ENCODE data around the gene MLLT10.
"Not testable (repeated sequence)": the region's sequence is repeated elsewhere in the genome, so short reads cannot be mapped to it uniquely, and the experiment has no call there.

The MLLT10 gene

DNA sequence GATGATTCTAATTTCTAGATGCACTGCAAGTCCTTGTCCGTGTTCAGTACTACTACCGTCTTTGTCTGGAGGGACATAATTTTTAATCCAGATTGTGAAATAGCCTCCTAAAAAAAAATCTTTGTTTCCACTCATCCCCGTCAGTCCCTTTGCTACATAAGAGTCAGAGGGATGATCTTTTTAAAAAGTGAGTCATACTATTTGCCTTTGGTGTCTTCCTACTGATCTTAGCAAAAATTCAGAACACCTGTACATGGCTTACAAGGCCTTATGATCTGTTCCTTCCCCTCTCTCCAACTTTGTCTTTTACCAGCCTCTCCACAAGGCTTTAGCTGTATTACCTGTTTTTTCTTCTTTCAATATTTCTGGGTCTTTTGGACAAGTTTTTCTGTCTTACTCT lies 173.5 kb downstream of the MLLT10 start:
- DNase-seq = no peak

DNA sequence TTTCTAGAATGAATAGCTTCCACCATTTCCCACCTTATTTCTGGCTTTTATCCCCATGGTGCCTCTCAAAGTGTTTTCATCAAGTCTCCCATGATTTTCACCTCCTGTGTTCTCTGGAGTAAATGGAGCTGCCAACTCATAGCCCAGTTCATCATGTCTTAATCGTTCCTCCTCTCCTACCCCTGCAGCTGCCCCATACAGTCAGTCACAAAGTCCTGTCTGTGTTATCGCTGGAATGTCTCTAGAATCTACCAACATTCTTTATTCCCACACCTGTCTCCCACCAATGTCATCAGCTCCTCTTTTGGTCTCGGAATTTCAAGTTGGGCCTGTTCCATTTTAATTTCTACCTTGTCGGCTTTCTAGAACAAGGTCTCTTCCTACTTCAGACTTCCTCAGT lies 178.9 kb downstream of the MLLT10 start:
- DNase-seq = no peak

DNA sequence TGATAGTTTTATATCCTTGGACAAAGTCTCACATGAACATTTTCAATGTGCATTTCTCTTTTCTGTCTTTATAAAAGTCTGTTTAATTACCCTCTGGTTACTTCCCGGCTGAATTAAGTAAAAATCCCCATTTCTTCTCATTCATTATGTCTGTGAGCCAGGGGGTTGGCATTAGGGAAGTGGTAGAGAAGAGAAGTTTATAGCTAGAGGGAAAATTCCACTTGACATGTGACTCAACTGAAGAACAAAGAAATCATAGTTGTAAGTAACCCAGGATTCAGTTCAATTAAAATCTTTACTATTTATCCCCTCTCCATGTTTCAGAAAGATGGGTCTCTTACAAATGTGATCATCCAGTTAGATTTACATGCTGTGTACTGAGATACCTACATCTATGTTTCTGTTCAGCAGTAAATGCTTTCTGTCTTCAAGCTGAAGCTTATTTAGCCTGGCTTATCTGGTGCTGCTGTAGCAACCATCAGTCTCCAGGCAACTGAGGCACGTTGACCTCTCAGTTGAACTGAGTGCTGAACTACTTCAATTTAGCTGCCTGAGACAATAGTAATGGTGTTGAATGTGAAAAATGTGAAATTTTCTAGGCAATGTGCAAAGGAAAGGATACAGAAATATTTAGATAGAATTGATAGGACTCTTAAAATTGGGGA lies 181.6 kb downstream of the MLLT10 start:
- no peak for DNase-seq

DNA sequence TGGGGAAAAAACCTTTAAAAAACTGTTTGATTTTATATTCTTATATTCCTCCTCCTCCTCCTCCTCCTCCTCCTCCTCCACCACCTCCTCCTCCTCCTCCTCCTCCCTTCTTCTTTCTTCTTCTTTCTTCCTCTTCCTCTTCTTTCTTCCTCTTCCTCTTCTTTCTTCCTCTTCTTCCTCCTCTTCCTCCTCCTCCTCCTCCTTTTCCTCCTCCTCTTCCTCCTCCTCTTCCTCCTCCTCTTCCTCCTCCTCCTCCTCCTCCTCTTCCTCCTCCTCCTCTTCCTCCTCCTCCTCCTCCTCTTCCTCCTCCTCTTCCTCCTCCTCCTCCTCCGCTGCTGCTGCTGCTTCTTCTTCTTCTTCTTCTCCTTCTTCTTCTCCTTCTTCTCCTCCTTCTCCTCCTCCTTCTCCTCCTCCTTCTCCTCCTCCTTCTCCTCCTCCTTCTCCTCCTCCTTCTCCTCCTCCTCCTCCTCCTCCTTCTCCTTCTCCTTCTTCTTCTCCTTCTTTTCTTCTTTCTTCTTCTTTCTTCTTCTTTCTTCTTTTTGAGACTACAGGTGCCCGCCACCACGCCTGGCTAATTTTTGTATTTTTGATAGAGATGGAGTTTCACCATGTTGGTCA lies 183.5 kb downstream of the MLLT10 start:
- DNase-seq = not testable (repeated sequence)

DNA sequence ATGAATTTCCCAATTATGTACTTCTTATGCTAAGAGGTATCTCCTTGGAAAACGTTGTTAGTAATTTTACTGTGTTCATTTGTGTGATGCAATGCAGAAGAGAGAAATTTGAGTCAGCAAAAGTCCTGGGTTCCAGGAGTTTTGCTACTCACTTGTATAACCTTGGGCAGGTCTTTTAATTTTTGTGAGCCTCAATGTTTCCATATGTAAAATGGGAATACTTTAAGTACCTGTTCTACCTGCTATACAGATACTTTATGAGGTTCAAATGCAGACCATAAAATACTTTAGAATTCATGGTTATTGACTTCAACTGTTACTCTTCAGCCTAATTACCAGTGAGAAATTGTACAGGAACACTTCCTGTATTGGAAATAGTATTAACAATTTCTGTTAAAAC lies 185.5 kb downstream of the MLLT10 start:
- no peak for DNase-seq

DNA sequence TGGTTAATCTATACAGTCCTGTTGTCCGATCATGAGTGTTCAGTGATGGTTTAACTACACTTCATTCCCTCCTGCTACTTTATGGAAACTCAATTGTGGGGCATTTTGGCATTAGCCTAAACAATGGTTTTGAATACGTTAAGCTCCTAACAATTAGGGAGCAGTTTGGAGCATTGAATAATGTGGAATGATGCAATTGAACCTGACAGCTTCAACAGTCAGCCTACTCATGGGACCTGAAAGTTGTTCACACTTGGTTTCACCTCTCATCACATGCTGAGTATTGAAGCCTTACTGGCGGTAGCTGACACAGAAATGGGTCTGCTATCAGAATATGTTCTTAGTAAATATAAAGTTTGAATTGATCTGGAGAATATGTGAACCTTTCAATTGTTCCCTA lies 186.1 kb downstream of the MLLT10 start:
- DNase-seq = no peak

DNA sequence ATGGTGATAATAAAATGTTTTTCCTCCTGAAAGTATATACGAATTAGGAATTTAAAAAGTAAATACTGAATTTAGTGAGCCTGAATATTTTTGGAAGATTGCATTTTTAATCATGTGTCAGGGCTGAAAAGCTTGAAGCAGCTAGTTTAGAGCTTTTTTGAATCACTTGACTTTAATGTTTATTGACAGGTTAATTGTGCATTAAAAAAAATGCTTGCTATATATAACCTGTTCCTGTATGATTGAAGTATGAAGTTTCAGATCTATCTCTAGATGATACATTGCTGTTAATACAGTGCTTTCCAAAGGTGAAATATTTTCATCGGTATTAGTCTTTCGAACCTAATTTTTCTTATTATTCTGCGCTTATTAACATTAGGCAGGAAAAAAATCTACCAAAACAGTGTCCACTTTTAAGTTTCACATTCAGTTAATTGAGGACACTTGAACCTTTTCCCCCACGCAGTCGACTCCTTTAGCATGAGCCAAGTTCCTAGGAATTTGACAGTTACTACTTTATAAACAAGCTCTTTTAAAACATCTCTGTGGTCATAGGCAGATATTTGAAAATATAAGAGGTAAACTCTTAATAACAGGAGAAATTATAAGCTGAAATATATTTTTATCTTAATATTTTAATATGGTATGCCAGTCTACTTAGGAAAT lies 187.1 kb downstream of the MLLT10 start:
- DNase-seq = no peak

DNA sequence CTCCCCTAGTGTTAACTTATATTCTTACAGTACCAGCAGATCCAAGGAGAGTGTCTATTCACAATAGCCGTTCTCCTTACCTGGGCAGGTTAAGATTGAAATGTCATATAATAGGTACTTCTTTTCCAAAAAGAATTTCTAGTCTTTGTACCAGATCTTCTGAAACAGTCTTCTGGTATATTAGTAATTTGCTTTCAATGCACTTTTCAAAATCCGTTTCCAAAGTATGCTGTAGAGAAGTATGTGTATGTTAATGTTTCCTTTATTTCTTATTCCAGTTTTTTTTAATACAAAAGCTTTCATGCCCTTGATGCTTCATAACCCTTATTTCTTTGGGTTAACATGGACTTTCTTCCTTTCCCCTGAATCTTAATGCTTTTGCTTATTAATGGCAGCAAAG lies 188.2 kb downstream of the MLLT10 start:
- DNase-seq = no peak

DNA sequence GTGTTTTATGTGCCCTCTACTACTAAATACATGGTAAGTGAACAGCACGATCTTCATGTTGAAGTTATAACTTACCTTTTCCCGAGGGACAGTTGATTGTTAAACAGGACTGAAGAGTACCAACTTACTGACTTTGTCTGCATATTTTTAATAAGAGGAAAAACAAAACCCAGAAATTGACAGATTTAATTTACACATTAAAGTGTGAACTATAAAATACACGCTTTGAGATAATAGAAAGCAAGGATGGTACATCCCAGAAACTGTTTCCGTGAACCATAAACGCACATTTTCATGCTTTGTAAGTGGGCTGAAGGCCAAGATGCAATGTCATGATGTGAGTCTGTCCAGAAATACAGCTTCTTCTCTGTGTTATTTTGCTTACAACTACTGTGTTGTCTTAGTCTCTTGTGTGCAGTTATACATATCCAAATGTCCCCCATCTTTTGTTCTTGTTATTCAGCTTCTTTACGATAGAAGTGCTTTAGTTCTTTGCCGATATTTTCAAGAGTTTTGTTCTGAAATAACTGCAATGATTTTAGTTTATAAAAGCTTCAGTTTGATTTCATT lies 190.1 kb downstream of the MLLT10 start:
- DNase-seq = no peak

DNA sequence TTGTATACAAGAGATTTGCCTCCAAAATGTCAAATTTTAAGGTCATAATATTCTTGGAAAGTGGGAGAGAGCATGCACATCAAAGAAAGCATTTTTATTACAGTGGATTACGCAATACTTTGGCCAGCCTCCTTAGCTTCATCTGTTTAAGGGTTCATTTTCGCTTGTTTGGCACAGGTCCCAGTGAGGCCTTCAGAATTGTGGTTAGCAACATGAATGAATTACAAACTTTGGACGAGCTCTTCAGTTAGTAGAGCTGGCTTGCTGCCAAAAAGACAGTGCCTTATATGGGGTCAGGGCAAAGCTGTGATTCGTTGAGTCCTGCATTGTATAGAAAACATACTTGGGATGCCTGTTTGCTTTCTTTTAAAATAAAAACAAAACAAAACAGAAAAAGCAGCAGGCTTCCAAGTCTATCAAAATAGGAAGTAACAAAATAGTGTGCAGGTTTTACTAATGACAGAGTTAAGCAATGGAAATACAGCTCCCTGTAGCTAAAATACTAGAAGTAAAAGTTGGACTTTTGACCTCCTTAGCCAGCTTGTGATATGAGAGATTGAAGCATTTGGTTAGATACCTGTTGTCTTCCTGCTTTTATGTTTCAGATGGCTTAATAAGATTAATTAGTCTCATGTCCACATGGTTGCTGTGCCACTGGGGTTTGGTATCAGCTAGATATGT lies 190.8 kb downstream of the MLLT10 start:
- DNase-seq = peak; percentile 95

DNA sequence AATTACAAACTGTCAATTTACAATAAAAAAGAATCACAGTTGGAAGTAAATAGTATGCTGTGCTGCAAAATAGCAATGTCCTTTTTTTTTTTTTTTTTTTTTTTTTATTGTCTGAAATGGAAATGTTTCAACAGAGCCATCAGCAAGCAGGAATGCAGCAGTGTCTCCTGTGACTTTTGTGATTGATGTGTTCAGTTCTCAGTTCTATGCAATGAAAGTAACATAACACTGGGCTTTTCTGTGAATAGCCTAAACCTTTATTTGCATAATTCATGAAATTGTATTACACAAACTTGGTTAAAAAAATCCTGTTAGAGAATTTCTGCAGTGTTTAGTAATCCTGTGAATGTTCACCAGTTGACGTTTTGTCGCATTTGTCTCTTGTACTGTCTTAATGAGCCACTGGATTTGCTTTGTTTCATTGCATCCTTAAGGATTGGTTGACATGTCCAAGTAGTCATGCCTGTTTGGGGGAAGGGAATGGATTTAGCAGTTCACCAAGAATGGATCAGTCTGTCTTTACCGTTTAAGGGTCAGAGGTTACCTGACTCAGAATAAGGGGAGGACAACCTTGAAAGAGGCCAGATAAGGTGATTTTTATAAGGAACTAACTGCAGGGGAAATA lies 192.7 kb downstream of the MLLT10 start:
- no peak for DNase-seq

DNA sequence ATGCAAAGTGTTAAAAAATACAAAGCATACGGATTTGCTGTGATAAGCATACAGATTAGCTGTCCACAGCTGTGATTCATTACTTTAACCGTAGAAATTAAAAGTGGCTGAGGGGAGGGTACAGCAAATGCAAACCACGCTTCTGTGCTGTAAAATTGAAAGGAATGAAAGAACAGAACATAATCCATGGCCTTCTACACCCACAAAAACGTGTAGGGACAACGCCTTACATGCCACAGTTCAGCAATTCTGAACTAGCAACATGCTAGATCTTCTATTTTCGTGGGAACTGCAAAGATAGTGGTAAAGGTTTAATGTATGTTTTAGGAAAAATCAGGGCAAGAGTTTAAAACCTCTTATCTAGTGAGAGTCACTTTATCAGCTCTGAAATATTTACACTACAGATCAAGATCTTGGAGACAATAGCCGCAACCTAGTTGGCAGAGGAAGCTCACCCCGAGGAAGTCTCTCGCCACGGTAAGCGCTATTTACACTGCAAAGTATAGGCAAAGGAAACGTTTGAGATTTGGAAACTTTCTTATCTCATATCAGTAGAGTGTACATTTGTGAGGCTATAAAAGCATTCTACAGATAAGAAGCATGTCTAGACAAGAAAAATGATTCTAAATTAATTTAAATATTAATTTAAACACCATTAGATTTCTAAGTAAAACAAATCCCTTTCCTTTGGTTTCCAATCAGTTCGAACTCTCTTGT lies 193.6 kb downstream of the MLLT10 start:
- no peak for DNase-seq

DNA sequence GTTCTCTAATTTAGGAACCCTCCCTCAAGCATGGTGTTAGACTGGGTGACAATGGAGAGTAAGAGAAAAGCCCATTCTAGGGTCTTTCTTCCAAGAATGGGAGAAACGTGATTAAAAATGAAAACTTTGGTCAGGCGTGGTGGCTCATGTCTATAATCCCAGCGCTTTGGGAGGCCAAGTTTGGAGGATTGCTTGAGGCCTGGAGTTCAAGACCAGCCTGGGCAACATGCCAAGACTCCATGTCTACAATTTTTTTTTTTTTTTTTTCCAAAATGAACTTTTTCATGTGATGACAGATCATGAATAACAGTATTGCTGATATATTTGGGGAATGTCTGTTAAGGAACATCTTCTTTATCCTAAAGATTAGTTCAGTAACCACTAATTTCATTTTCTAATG lies 194.6 kb downstream of the MLLT10 start:
- DNase-seq = no peak

DNA sequence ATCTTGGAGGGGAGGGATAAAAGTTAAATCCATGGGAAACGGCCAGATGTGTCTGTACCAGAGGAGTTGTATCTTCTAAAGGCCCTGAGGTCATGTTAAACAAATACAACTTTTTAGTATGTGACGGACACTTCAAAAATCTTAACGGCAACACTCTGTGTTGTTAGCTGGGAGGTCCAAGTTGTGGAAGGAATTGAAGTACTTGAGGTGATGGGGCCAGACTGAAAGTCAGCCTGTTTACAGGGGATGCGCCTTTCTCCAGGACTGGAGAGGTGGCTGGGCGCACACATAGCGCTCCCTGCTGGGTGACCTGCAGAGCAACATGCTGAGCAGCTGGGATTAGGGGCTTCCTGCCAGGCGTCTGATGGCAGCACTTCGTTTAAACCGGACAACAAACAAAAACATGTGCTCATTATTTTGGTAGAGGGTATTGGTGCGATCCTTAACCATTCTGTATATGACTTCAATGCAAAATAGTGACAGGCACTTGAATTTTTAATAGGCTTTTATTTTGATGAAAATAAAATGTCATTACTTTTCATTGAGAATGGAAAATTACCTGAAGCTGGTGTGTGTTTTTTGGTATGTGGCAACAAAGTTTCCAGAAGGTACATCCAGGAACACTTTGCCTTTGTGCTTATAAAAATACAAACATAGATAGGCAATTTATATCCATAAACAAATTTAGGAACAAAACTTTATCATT lies 198.2 kb downstream of the MLLT10 start:
- DNase-seq = no peak

DNA sequence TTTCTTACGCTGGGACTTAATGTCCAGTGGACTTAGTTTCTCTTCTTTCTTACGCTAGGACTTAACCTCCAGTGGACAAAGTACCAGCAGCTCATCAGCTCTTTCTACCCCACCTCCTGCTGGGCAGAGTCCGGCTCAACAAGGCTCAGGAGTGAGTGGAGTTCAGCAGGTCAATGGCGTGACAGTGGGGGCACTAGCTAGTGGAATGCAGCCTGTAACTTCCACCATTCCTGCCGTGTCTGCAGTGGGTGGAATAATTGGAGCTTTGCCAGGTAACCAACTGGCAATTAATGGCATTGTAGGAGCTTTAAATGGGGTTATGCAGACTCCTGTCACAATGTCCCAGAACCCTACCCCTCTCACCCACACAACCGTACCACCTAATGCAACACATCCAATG lies 199.7 kb downstream of the MLLT10 start:
- DNase-seq = no peak

DNA sequence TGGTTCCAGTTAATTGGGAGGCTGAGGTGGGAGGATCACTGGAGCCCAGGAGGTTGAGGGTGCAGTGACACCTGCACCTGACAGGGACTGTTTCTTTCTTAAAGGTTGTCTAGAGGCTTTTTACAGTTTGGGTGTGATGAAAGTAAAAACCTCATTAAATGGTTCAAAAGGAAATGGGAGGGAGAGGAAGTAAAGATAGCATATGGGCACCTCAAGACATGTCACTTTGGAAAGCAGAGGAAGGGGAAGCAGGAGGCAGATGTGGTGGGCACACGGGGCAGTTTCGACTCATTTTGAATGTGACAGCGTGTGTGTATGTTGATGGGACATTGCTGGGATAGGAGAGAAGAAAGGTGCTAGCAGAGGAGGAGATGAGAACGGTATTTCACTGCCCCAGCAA lies 203.1 kb downstream of the MLLT10 start:
- no peak for DNase-seq

DNA sequence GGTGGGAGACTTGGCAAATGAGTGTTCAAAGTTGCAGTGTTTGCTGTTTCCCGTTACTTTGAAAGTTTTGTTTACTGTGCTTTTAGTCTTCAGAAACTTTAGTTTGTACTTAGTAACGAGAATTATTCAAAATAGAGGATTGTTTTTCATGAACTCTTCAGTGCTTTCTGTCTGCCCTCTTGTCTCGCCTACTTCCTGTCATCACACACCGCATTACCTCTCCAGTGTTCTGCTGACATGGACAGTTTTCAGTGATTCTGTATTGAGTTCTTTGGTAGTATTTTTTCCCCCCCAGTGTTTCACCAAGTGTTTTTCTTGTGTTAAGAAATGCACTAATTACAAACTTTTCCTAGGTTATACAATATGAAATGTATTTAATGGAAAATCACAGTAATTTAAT lies 207.0 kb downstream of the MLLT10 start:
- DNase-seq = no peak

DNA sequence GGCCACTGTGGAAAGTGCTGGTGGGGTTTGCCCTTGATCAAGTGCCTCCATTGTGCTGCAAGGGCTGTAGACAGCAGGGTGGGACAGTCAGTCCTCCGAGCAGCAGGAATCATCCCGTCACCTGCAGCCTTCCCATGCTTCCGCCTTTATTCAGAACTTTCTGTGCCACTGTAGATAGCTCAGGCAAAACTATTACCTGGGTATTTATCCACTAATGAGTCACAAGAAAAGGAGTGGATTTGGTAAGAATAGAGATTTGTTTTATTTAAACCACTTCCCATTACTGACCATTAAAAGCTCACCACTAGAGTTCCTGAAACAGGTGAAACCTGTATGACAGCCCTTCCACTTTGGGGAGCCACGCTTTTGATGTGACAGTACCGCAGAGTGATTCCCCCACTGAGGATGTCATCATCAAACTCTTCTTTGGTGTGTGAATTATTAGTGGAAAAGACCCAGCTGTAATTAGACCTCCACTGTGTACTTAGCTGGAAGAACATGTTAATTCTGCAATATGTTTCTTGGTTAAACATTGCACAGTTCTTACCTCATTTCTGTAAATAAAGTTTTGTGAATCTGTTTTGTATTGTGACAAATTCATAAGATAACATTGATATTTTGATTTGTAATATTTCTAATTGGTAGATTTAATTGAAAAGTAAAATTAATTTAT lies 208.8 kb downstream of the MLLT10 start:
- DNase-seq = no peak

DNA sequence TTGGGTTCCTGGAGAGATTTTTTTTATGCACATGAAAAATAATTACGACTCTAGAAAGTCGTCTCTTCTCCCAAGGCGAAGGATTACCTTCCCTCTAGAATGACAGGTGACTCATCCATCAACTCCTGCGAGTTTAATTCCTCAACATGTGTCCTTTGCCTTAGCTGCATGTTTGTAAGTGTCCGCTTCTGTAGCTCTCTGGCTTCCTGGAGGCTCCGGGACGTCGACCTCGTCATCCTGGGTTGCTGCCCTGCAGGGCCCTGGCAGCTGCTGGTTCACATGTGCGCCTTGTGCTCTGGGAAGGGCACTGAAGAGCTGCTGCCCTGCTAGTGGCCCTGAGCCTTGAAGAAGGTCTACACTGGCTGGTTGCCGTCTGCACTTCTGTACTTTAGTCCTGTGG lies 210.2 kb downstream of the MLLT10 start:
- DNase-seq = no peak

DNA sequence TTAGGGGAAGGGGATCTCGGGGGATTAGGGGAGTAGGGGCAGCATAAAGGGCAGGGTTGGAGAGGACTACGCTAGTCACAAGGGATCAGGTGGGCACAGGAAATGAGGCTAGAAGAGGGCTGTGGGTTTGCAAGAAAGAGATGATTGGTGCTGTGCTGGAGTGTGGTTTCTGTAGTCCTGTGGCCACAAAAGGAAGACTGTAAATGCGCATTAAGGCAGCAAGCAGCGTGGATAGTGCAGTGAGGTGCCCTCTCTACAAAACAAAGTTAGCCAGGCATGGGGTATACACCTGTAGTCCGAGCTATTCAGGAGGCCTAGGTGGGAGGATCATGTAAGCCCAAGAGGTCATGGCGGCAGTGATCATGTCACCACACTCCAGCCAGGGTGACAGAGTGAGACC lies 212.1 kb downstream of the MLLT10 start:
- no peak for DNase-seq

DNA sequence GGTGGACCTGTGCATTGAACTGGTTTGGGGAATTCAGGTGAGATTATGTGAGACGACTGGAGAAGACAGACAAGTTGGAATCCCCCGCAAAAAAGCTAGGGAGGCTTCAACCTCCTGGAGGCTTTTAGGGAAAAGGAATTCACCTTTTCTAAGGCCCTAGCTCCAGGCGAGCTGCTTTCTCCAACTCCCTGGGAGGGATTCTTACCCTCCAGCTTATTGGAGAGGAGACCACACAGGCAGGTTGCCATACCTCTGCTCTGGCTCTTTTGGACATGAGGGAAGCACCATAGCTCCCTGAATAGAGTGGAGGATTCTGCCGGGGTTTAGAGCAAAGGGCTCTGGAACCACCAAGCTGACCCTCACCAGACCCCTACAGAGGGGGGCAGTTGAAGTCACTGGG lies 213.8 kb downstream of the MLLT10 start:
- DNase-seq = no peak
